HG03196 (cell line): ENCODE results near the gene NRTN.
"Not testable (repeated sequence)": the region's sequence is repeated elsewhere in the genome, so short reads cannot be mapped to it uniquely, and the experiment has no call there.

Source experiments
- ATAC-seq: cut with Tn5 transposase; IDR thresholded peaks from one replicate; pipeline ENCODE4 v1.9.1; 2021; ENCODE audit not compliant: unreplicated experiment

Gene NRTN, protein sequence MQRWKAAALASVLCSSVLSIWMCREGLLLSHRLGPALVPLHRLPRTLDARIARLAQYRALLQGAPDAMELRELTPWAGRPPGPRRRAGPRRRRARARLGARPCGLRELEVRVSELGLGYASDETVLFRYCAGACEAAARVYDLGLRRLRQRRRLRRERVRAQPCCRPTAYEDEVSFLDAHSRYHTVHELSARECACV

DNA sequence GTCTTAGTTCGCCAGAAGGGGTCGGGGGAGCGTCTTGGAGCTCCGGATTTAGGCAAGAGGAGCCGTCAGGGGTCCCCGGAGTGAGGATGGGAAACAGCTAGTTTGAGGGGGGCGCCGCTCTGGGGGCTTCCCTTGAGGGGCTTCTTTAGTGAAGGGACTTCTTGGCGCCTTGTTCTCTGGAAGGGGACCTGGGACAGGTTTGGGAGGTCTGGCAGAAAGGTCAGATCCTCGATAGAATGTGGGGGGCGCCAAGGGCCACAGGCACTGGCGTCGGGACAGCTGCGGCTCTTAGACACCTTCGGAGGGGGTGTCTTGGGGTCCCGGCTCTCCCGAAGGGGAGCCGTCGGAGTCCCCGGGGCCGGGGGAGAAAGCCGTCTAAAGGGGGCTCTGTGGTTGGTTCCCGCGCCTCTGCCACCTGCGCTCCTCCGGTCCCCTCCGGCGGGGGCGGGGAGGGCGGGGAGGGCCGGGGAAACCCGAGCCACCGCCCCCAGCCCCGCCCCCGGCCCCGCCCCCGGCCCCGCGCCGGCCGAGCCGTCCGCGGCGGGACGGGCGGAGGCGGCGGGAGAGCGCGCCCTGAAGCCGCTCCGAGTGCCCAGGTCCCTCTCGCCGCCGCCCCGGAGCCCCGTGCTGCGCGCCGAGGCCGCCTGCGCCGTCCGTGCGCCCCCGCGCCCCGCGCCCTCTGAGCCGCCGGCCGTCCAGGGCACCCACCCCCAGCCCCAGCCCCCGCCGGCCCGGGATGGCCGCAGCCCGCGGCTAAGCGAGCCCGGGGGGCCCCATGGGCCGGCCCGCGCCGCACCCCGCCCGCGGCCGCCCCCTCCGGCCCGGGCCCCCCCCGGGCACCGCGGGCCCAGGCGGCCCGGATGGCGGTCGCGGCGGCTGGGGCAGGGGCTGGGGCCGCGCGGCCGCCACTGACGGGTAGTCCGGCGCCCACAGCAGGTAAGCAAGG lies at the start of gene NRTN:
TSS of gene NRTN (plus strand) at position 552 of the 946 bp plus-strand sequence. CDS start 19,099 bp downstream, outside the sequence.
- no peak for ATAC-seq

DNA sequence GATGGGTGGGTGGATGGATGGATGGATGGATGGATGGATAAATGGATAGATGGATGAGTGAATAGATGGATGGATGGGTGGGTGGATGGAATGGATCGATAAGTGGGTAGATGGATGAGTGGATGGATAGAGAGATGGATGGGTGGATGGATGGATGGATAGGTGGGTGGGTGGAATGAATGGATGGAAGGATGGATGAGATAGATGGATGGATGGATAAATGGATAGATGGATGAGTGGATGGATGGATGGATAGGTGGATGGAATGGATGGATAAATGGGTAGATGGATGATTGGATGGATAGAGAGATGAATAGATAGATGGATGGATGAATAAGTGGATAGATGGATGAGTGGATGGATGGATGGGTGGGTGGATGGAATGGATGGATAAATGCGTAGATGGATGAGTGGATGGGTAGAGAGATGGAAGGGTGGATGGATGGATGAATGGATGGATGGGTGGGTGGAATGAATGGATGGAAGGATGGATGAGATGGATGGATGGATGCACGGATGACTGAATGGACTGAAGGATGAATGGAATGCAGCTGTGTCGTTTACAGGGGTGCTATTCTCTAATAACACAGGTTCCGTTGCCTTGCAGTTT lies 42.2 kb upstream of the NRTN start:
- no peak for ATAC-seq

DNA sequence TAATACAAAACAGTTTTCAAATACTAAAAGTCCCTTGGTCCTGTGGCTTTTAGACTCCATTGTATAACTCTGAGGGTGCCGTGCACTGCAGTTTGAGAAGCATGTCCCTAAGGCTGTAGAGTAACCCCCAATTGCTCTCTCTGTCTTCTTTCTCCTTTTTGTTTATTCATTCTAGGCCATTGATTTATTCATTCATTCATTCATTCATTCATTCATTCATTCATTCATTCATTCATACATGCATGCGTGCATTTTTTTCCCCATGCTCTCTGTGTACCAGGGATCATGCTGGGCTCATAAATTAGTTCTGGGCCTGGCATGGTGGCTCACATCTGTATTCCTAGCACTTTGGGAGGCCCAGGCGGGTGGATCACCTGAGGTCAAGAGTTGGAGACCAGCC lies 39.6 kb upstream of the NRTN start:
- no peak for ATAC-seq

DNA sequence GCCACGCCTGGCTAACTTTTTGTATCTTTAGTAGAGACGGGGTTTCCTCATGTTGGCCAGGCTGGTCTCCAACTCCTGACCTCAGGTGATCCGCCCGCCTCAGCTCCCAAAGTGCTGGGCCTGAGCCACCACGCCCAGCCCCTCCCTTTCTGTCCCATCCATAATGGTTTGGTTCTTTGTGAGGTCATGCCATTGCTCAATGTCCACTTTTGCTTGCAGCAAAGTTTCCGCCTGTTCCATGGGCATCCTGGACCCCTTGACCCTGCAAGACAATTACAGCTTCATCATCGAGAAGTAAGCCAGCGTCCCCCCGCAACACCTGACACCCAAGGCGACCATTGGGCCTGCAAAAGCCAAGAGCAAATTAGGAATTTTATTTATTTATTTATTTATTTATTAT lies 36.9 kb upstream of the NRTN start:
- no peak for ATAC-seq

DNA sequence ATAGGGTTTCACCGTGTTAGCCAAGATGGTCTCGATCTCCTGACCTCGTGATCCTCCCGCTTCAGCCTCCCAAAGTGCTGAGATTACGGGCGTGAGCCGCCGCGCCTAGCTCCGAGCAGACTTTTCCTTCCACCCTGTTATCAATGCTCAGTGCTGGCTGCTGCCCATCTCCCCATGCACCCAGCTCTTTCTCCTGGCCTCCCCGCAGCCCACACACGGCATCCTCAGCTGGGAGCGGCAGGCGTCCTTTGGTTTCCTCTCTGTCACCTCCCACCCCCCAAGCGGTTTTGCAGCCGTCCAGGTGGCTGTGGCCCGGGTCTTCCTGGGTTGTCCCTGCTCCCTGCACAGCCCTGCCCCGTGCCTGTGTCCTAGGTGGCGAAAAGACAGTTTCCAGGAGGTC lies 32.5 kb upstream of the NRTN start:
- no peak for ATAC-seq

DNA sequence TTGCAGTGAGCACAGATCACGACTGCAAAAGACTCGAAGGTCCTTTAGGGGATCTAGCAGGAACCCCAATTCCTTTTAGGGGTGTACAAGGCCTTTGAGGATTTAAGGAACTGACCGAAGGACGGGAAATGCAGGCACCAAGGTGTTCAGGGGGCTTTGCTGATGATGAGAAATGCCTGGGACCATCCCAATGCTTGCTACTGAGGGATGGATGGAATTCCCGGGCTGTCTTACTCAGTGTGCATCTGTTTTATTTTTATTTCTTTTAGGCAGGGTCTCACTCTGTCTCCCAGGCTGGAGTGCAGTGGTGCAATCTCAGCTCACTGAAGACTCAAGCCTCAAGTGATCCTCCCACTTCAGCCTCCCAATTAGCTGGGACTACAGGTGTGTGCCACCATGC lies 31.6 kb upstream of the NRTN start:
- ATAC-seq = no peak

DNA sequence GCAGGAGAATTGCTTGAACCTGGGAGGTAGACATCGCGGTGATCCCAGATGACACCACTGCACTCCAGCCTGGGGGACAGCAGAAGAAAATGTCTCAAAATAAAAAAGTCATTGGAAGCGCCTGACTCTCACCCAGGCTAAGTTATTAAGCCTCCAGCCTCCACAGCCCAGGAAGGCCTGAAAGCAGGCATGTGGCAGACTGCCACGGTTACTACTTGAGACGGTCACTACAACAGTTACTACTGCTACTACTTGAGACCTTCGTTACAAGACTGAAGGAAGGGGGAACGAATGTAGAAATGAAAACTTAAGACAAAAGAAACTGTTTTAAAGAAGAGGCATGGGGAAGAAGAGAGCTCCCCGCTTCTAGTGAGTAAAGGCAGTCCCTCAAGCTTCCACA lies 29.9 kb upstream of the NRTN start:
- no peak for ATAC-seq

DNA sequence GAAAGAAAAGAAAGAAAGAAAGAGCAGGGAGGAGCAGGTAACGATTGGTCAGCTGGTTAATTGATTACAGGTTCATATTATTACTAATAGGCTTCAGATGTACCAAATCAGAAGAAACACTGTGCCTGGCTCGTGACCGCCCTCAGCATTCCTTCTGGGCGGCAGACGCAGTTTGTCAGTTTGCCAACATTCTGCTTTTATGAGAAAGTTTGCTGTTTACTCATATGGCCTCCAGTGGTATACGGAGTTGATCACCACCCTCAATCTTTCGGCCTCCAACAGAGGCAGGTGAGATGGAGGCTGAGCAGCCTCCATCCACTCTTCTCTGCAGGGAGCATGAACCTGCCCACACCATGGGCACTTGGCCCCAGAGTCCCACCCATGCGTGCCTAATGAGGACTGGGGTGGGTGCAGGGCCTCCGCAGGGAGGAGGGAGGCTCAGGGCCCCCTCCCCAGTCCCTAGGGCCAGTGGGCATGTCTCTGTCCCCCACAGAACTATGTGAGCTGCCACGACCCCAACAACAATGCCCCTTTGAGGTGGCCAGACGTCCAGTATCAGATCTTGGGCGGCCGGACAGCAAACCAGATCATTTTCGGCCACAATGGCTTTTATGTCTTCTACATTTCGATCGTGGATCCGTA lies 29.1 kb upstream of the NRTN start:
- no peak for ATAC-seq

DNA sequence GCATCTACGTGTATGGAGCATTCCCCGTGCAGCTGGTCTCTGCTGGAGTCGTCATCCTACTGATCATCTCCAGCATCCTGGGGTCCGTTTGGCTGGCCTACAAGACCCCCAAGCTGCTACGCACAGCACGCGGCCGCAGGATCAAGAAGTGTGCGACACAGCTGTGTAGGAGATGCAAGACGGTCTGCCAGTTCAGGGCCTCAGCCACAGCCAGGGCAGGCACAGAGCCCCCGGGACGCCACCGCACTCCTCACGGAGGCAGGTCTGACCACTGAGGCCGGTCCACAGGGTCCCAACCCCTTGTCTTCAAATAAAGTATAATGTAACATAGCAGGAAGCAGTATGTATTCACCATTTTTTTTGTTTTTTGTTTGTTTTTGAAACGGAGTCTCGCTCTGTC lies 26.5 kb upstream of the NRTN start:
- no peak for ATAC-seq

DNA sequence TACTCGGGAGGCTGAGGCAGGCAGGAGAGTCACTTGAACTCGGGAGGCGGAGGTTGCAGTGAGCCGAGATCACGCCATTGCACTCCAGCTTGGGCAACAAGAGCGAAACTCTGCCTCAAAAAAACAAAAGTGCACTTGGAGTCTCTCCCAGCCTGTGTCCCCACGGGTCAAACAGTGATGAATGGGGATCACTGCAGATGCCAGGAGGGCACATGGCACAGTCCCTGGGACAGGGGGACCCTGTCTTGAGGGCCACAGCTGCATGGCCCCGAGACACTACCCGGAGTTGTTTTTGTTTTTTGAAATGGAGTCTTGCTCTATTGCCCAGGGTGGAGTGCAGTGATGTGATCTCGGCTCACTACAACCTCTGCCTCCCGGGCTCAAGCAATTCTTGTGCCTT lies 24.0 kb upstream of the NRTN start:
- not testable (repeated sequence) for ATAC-seq

DNA sequence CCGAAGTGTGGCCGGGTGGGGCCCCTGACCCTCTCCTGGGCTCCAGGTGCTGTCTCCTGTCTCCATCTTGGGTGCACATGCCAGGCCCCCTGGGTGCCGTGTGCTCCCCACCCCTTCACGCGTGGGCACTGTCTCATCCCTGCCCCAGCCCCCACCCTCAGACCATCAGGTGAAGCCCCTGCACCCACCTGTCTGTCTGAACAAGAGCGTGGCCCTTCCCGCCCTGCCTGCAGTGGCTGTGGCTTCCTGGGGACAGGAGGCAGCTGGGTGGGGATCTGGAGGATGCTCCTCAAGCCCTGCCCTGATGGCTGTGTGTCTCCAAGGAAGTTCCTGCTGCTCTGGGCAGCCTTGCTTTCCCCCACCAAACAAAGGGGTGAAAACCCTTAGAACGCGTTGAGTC lies 22.5 kb upstream of the NRTN start:
- no peak for ATAC-seq

DNA sequence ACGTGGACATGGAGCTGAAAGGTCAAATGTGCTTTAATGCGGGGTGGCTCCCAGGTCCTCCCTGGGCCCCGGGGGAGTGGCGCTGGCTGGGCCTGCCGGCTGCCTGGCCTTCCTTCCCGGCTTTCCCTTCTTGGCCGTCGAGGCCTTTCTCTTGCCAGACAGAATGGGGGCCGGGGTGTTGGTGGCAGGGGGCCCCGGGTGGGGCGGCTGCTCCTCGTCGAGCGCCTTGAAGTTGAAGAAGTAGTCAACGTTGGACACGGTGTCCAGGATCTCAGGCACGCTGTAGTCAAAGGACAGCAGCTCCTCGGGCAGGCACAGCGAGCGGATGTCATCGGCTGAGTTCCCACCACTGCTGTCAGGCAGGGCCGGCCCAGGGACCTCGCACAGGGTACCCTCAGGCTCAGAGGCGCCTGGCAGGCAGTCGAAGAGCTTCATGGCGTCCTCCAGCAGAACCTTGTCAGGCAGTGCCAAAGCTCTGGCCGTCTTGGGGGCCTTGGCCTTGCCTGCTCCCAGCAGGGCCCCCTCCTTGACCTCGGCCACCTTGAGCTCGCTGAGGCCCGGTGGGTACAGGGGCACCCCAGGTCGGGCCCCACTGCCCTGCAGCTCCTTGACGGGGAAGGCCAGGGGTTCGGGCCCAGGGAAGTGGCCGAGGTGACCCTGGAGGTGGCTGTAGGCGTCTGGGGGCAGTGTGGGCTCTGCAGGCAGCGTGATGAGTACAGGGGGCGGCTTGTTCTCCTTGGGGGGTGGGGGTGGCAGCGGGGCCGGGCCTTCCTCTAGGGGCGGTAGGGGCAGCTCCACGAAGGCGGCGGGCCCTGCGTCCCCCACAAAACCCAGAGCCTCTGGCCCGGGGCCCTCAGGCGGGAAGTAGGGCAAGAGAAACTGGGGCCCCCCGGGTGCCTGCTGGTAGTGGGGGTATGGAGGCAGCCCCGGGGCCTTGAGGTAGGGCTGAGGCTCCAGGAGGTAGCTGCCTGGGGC lies 21.6 kb upstream of the NRTN start:
- no peak for ATAC-seq

DNA sequence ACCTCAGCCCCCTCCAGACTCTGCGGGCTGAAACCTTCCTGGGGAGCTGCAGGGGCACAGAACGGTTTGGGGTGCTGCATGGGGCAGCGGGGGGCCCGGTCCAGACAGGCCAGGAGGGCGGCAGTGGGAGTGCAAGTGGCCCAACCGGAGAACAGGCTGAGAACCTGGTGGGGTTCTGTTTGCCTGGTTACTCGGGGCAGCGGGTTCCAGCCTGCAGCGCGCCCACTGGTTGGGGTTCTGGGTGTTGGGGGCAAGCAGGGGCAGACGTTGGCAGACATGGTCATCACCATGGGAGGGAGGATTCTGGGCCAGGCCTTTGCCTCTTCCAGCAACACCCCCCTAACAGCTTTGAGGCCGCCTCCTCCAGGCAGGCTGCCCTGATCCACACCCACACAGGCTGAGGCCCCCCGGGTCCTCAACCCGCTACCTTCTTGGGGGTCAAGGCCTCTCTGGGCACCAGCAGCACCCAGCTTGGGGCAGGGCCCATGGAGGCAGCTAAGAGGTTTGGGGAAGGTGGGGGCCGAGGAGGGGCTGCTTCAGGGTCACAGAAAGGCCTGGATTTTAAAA lies 20.2 kb upstream of the NRTN start, which contains the start of gene PRR22:
TSS of gene PRR22 (minus strand) at position 166 of the 567 bp plus-strand sequence. CDS start at position 80, 86 bp downstream.
- ATAC-seq = no peak

DNA sequence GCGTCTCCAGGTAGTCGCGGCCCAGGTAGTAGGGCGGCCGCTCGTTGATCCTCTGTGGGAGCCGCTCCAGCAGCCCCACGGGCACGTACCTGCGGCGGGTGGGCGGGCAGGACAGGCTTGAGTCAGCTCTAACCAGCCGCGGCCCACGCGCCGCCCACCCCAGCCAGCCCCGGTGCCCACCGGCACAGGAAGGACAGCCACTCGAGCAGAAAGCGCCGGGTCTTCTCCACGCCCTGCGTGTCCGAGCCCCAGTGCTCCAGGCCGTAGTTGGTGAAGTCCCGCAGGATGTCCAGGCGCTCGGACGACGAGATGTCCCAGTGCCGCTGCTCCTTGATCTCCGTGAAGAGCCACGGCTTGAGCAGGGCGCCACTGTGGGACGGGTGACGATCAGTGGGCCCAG lies 19.4 kb upstream of the NRTN start:
- ATAC-seq = no peak

DNA sequence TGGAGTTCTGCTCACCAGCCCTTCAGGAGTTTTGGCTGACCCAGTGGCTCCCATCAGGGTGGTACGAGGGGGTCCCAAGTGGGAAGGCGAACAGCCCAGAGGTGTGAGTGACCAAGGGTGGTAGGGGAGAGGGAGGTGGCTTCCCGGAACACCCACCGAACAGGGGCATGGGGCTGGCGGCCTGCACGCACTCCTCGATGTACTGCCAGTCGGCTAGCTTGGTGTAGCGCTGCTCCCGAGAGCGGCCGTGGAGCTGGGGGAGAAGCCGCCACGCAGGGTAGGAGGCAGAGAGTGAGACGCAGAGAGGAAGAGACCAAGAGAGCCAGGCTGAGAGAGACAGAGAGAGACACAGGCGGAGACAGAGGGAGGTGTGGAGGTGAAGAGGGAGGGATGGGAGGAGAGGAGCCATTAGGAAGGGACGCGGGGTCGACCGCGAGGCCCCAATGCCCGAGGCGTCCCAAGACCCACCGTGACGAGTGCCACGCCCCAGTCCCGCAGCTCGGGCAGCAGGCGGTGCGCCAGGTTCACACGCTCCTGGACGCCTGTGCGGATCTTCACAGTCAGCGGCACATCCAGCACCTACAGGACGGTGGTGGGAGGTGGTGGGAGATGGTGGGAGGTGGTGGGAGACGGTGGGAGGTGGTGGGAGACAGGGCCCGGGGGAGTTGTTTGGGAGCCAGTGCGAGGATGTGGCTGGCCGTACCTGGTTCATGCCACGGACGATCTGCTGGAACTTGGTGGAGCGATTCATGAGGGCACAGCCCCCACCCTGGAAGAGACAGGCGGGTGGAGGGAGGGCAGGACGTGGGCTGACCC lies 18.1 kb upstream of the NRTN start:
- no peak for ATAC-seq

DNA sequence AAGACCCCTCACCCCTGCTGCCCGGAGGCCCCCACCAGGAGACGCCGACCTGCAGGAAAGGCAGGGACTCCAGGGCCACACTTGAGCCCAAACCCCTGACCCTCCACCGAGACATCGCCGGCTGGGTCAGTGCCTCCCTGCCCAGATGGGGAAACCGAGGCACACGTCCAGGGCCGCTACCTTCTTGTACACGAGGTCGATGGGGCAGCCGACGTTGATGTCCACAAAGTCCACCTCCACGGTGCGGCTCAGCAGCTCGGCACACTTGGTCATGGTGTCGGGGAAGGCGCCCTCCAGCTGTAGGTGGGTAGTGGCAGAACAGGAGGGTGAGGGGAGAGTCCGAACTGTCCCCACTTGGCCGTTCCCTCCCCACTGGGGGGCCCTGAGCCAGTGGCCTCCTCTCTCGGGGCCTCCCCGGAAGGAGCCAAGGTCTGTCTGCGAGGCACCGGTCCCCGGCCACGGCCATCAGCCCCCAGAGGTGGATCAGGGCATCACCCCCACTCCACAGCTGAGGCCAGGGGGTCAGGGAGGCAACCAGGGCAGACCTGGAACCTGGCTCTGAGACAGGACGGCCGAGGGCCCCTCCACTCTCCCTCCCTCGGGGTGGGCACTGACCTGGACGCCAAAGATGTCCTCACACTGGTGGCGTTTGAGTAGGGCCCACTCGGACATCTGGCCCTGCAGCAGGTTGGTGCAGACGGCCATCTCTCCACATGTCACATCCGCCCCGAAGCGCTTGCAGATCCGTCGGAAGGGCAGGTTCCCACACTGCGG lies 17.3 kb upstream of the NRTN start:
- no peak for ATAC-seq

DNA sequence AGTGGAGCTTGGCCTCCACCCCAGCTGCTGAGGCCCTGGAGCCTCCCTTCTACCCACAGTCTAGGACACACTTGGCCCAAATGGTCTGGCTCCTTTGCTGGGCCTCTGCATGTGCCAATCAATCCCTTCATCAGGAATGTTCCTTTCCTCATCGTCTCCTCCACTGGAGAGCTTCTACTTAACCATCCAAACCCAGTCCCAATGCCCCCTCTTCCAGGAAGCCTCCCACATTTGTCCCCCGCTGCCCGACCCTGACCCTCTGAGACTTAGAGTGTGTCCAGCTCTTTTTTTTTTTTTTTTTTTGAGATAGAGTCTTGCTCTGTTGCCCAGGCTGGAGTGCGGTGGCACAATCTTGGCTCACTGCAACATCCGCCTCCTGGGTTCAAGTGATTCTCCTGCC lies 16.4 kb upstream of the NRTN start:
- no peak for ATAC-seq

DNA sequence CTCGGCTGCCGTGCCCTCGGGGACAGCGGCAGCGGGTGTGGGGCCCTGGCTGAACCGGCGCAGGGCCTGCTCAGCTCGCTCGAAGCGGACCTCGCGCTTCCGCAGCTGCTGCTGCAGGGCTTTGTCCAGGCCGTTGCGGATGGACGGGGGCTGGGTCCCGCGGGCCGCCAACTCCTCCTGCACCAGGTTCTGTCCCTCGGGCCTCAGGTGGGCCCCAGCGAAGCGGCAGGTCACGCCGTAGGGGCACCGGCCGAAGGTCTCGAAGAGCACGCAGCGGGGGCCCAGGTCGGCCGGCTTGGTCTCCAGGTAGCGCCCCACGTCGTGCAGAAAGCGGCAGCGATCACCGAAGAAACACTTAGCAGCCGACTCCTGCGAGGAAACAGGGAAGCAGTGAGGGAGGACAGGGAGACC lies 15.5 kb upstream of the NRTN start:
- ATAC-seq = no peak
